ENCODE results near the gene HBG2. TPM values are rescaled to one million over a fixed set of nuclear protein-coding genes. Genes with fewer than 3 reads are reported as not detected.
"Not testable (repeated sequence)": the region's sequence is repeated elsewhere in the genome, so short reads cannot be mapped to it uniquely, and the experiment has no call there.

HBG2 gene
- polyA plus RNA-seq (ENCODE audit: insufficient read length), result 1,834 TPM

- DNase-seq, result not testable (repeated sequence)
These were observed at the start of gene HBG2 for GRCh38 chr11:5254646-5255413. HBG2 (minus strand) TSS chr11:5254781; CDS start chr11:5254728, 53 bp downstream.

DNA sequence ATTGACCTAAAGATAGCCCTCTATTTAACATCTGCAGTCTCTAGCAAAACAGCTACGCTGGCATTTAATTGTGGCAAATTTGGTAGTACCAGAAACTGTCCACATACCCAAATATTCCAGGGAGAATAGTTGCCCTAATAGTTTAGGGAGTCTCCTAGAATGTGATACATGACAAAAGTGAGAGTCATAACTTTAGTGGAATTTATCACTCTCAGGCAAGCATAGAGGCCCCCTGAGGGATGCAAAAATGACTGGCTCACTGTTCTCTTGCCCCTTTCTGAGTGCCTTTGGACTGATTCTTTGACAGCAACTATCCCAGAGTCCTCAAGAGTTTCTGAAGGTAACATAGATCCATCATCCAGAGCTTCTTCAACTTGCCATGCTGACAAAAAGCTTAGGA is 49.5 kb upstream of the HBG2 start:
- no peak for DNase-seq

- no peak for DNase-seq
These were observed 49.0 kb upstream of the HBG2 start for GRCh38 chr11:5303626-5304025.

DNA sequence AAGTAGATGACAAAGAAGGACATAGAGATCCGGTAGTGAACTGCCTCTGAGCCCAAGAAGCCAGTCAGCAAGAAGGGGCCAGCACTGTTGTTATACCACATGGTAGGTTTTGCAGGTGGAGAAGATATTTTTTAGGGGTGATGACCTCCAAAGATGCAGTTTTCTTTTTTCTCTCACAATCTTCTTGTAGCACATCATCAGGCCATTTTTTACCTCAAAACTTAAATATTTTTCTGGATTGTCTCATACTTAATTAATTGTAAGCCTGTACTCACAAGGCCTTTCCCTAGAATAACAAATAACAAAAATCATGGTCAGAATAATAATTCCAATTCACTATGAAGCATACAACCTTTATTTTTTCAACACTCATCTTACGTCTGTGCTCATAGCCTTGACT is 47.3 kb upstream of the HBG2 start, which contains the start of gene OR51B4:
Gene OR51B4 (minus strand): TSS at position 101 of the 400 bp plus-strand sequence. CDS start 0 bp downstream, at position 101.
- no peak for DNase-seq

DNA sequence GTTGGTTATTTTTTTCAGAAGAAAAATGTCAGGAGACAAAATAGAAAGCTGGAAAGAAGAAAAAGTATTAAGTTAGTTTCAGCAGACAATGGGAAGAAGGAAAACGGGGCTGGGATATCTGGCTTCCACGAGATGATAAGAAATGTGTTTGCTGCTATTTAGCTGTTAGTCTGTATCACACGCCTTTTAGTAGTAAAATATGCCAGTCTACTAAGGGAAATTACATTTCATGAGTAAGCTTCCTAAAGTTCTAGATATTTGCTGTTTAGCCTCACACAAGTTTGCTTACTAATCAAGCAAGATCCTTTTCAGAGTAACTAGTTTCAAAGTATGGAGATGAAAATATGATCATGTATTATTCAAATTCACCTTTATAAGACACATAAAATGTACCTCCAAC is 45.7 kb upstream of the HBG2 start:
- no peak for DNase-seq

DNA sequence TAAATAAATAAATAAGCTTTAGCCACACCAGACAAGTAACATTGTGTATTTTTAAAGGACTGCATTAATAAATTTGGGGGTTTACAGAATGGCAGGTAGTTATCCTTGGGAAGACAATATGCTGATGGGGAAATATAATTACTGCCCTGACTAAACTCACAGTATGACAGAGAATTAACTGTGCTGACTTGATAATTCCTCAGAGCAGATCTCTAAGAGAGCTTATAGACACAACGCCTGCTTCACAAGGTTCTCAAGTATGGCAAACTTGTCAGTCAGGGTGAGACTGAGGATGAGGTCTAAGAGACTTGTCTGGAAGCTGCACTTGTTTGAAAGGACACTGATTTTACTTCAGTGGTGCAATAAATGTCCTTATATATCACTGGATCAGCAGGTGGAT is 43.9 kb upstream of the HBG2 start:
- DNase-seq, result no peak

DNA sequence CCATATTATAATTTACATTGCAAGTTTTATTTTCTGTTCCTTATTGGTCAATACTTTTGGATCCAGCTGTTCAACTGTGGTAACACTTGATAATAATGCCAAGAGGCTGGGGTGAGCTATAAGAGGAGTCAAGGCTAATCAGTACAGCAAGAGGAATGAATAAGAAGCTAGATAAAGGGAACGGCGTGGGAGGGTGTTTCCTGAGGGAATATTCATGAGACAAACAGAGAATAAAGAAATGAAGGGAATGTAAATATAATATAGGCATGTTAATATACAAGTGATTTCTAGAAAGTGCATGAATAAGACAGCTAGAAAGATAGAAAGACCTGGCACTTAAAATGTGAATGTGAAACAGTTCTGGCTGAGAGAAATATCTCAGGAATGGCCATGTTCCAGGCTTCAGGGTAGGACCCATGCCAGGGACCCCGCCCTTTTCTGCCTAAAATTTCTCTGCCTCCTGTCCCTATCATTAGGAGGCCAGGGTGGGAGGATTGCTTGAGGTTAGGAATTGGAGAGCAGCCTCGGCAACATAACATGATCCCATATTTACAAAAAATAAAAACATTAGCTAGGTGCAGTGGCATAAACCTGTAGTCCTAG is 43.2 kb upstream of the HBG2 start:
- no peak for DNase-seq

- not testable (repeated sequence) for DNase-seq
These were observed 39.9 kb upstream of the HBG2 start for GRCh38 chr11:5294342-5294995.

GRCh38 chr11:5293028-5293427 is 38.4 kb upstream of the HBG2 start:
- DNase-seq, result no peak

- no peak for DNase-seq
These were observed 36.7 kb upstream of the HBG2 start for GRCh38 chr11:5291207-5291838.

- DNase-seq, result no peak
These were observed 35.5 kb upstream of the HBG2 start for GRCh38 chr11:5290106-5290505.

- no peak for DNase-seq
These were observed 35.1 kb upstream of the HBG2 start for GRCh38 chr11:5289696-5290095.

DNA sequence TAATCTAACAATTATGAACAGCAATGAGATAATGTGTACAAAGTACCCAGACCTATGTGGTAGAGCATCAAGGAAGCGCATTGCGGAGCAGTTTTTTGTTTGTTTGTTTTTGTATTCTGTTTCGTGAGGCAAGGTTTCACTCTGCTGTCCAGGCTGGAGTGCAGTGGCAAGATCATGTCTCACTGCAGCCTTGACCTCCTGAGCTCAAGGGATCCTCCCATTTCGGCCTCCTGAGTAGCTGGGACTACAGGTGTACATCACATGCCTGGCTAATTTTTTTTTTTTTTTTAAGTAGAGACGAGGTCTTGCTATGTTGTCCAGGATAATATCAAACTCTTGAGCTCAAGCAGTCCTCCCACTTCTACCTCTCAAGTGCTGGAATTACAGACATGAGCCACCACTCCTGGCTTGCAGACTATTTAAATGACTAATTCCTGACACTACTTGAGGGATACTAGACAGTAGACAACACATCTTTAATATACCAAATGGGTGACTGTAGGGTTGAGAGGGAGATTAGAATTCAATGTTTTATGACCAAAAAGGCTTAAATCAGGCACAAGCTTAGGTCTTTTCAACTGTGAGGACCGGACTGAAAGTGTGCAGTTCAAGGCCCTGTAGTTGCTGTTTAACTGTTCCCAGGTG is 34.4 kb upstream of the HBG2 start:
- no peak for DNase-seq

GRCh38 chr11:5288108-5288905 is 33.7 kb upstream of the HBG2 start:
- DNase-seq, result no peak

DNA sequence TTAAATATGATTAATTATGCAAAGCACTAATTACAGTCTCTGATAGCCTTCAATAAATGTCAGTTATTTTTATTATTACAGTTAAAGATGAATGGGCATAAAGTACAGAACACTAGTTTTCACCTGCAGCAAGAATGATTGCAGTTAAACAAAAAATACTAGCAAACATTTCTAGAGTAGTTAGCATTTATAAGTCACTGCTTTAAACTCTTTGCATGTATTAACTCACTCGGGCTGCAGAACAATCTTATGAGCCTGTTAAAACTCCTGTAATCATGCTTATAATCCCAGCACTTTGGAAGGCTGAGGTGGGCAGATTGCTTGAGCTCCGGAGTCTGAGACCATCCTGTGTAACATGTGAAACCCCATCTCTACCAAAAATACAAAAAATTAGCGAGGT is 32.3 kb upstream of the HBG2 start:
- DNase-seq, result no peak

DNA sequence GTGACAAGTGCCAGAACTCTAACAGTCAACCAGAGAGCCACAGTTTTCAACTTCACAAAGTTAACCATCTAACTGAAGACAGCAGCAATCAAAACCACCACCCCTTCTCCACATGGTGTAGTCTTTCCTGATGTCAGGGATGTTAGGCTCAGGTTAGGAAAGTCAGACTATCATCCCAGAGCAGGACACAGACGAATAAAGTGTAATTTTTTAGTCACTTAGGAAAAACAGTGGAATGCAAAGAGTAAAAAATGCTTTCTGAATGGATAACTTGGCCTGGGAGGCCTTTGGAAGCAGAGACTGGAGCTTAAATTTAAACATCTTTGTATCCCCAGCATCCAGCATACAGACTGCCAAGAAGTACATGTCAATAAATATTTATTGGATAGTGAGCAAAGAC is 31.8 kb upstream of the HBG2 start:
- DNase-seq, result no peak

DNA sequence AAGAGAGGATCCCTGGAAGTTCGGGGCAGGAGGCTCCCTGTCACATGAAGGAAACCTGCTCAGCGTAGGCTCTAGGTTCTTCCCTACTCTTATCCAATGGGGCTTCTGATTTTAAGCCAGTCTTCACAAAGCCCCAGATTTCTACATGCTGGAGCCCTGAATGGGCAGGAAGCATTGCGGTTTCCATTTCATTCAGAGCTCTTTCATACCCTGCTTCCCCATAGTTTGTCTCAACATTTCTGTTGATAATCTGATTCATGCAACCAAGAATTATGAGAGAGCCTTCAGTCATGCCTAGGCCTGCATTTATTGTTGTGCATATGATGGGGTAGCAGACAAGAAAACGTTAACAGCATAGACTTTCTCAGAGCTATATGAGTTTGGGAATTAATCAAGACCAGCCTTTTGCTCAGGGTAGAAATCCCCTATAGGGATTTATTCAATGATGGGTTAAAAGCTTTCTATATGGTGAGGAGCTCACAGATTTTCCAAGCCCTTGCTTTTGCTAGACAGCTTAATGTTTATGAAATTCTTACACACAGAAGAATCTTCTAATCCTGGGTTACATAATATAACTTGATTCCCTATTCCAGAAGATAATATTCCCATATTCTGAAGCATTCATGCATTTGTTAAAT is 31.2 kb upstream of the HBG2 start:
- DNase-seq, result no peak

DNA sequence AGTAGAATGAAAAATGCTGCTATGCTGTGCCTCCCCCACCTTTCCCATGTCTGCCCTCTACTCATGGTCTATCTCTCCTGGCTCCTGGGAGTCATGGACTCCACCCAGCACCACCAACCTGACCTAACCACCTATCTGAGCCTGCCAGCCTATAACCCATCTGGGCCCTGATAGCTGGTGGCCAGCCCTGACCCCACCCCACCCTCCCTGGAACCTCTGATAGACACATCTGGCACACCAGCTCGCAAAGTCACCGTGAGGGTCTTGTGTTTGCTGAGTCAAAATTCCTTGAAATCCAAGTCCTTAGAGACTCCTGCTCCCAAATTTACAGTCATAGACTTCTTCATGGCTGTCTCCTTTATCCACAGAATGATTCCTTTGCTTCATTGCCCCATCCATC is 30.1 kb upstream of the HBG2 start:
- no peak for DNase-seq

GRCh38 chr11:5283882-5284281 is 29.3 kb upstream of the HBG2 start:
- no peak for DNase-seq

DNA sequence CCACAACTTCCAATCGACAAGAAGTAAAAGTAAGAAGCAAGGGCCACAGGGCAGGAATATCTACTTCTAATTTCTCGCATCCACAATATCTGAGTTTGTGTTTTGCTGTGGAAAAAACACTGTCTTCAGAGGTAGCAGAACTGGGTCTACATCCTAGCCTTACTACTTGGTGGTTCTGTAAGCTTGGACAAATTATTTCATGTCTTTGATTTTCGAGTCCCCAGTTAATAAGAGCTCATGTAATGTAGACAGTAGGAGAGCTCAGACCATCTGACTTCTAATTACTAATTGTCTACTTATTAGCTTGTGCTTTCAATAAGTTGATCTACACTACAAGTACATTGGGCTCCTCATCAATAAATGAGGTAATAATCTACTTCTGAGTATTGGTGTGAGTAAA is 28.5 kb upstream of the HBG2 start:
- DNase-seq, result no peak

DNA sequence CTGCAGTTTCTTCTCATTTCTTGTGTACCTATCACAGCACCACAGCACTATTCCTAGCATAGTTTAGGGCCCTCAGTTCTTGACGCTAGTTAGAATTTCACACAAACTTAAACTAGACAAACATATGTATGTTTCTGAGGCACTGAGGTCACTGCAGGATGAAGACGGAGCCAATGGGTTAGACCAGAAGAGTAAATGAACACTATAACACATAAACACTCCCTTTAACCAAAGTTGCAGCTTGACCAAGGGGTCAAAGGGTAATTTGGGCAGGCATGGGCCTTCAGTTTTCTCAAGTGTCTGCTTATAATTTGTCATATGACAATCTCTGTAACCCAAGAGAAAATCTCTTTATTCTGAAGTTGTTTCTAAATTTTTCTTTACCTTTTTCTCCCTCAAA is 28.0 kb upstream of the HBG2 start:
- DNase-seq, result no peak

Data from hindlimb muscle (tissue), 1 donor.